Panc1 (cell line): Measurements from ENCODE around the gene LYSMD2. TPM values are rescaled to one million over a fixed set of nuclear protein-coding genes. Genes with fewer than 3 reads are reported as not detected.
"Not testable (repeated sequence)": the region's sequence is repeated elsewhere in the genome, so short reads cannot be mapped to it uniquely, and the experiment has no call there.

Experiments
- ATAC-seq: fragments of 200-7000 bp; cut with Tn5 transposase; 2 replicates; pipeline ENCODE4 v1.9.1; 2020; ENCODE audit warnings: mild to moderate bottlenecking, moderate library complexity
- Bru-seq: library from RNA; stranded (reverse); fragments of 400-500 nt; gene quantifications from one replicate; lab custom pipeline; 2021; lab: Mats Ljungman, UMichigan
- BruChase-seq, 2 experiments: library from RNA; stranded (reverse); fragments of 400-500 nt; gene quantifications; one replicate each; lab custom pipeline; 2021; lab: Mats Ljungman, UMichigan
- BruUV-seq: library from RNA; stranded (reverse); fragments of 400-500 nt; replicated peaks from 2 replicates; lab custom pipeline; 2021; lab: Mats Ljungman, UMichigan
- CTCF ChIA-PET: fragments of 300-600 bp; sonication (Branson Sonifier 250); formaldehyde crosslinking; loops from one replicate; lab custom pipeline; 2022; ENCODE audit warnings: antibody characterized with exemption; lab: Charles Lee
- POLR2A ChIA-PET: fragments of 300-600 bp; sonication (Branson Sonifier 250); formaldehyde crosslinking; loops from one replicate; lab custom pipeline; 2022; ENCODE audit warnings: antibody characterized with exemption; lab: Charles Lee
- DNase-seq: peaks from one replicate; pipeline ENCODE4 v3.0.0-alpha.2; 2010; ENCODE audit warnings: low read depth, low spot score
- H3K27ac ChIP-seq: 2 replicates; pipeline ENCODE4 v1.5.1; 2011; ENCODE audit warnings: mild to moderate bottlenecking, low read length, inconsistent platforms
- H3K27me3 ChIP-seq: fragments of 200-500 bp; sonication (Bioruptor generic); 2 replicates; pipeline ENCODE4 v1.6.0; 2014; ENCODE audit warnings: low read length, inconsistent platforms; ENCODE audit not compliant: control insufficient read depth, insufficient read depth
- H3K36me3 ChIP-seq: fragments of 200-500 bp; sonication (Bioruptor generic); 2 replicates; pipeline ENCODE4 v1.5.1; 2014; ENCODE audit warnings: inconsistent platforms, mild to moderate bottlenecking, low read length, moderate library complexity; ENCODE audit not compliant: control insufficient read depth, insufficient read depth
- H3K4me1 ChIP-seq: 2 replicates; pipeline ENCODE4 v1.5.1; 2011; ENCODE audit warnings: inconsistent platforms, mild to moderate bottlenecking, low read length, moderate library complexity; ENCODE audit not compliant: control insufficient read depth, insufficient read depth
- H3K4me3 ChIP-seq, 2 experiments: 2 replicates each; pipeline ENCODE4 v1.5.1; 2011 to 2012; ENCODE audit warnings: low read depth in 2 of 2, low read length in 2 of 2, mild to moderate bottlenecking in 2 of 2, inconsistent platforms in 1 of 2, moderate library complexity in 1 of 2
- H3K9me3 ChIP-seq: fragments of 200-500 bp; sonication (Bioruptor generic); 2 replicates; pipeline ENCODE4 v1.5.1; 2014; ENCODE audit warnings: low read depth, mild to moderate bottlenecking, inconsistent platforms, low read length, moderate library complexity; ENCODE audit not compliant: control insufficient read depth, insufficient read depth
- CTCF ChIP-seq: fragments of 450-650 bp; IDR thresholded peaks from 2 replicates; pipeline ENCODE4 v1.5.1; 2017; ENCODE audit warnings: mild to moderate bottlenecking
- POLR2AphosphoS5 ChIP-seq: IDR thresholded peaks from 2 replicates; pipeline ENCODE4 v1.6.1; 2012; ENCODE audit warnings: mild to moderate bottlenecking, low read depth, low read length, moderate library complexity
- SIN3A ChIP-seq: IDR thresholded peaks from 2 replicates; pipeline ENCODE4 v1.6.1; 2012; ENCODE audit warnings: low read depth, mild to moderate bottlenecking, low read length, moderate library complexity, borderline replicate concordance; ENCODE audit not compliant: insufficient read depth
- TCF7L2 ChIP-seq: IDR thresholded peaks from 2 replicates; pipeline ENCODE4 v1.6.1; 2011; ENCODE audit warnings: mild to moderate bottlenecking, low read depth, low read length, inconsistent platforms
- in situ Hi-C: cut with HindIII; loops from 2 replicates; pipeline ENCODE4 v1.10.0; 2016; ENCODE audit warnings: low sequenced_read_pairs, low pct_unique_long_range_greater_than_20kb
- intact Hi-C: fragments of 100-400 bp; cut with micrococcal nuclease; formaldehyde crosslinking; loops from one replicate; pipeline ENCODE4 v1.10.0; 2022; ENCODE audit not compliant: unreplicated experiment
- long read RNA-seq: library from polyadenylated mRNA; unstranded; transcript quantifications from one replicate; pipeline ENCODE4 v2.0.0, GENCODE V29; 2021; ENCODE audit not compliant: unreplicated experiment
- polyA plus RNA-seq: library from polyadenylated mRNA; unstranded; fragments of >200 nt; gene quantifications from one replicate; pipeline ENCODE4 v1.2.1, GENCODE V29; 2012; ENCODE audit warnings: missing spikeins; ENCODE audit not compliant: insufficient read length
- total RNA-seq: library from RNA; stranded (reverse); gene quantifications from one replicate; pipeline ENCODE4 v1.2.1, GENCODE V29; 2021; ENCODE audit not compliant: unreplicated experiment
- TF ChIP-seq, protein P1 (sequence below), 2 experiments: IDR thresholded peaks; 2 replicates each; pipeline ENCODE4 v1.6.1; 2011 to 2012; ENCODE audit warnings: low read depth in 2 of 2, control low read depth in 1 of 2, low read length in 1 of 2, mild to moderate bottlenecking in 1 of 2, moderate library complexity in 1 of 2; ENCODE audit not compliant: insufficient read depth in 1 of 2

Gene LYSMD2, protein sequence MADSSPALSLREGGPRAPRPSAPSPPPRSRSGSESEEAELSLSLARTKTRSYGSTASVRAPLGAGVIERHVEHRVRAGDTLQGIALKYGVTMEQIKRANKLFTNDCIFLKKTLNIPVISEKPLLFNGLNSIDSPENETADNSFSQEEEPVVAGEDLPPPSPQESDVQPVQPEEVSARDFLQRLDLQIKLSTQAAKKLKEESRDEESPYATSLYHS
- total RNA-seq = 17.2 TPM
- polyA plus RNA-seq = 9.5 TPM
- percentile 54 among the genes with signal in this experiment for Bru-seq, nascent RNA
- percentile 45 among the genes with signal in this experiment for BruChase-seq, experiment 1, labeled RNA remaining after a 2-hour chase
- percentile 52 among the genes with signal in this experiment for BruChase-seq, experiment 2, labeled RNA remaining after a 6-hour chase
- long read RNA-seq, transcript LYSMD2-201 (3 exons, 1,759 nt) = major isoform, 25 of 26 reads
- long read RNA-seq, partial matches to known transcripts = 0 of 26 reads
- long read RNA-seq, other reads (novel, unspliced or antisense) = 1 of 26 reads

- ChIA-PET CTCF (interaction anchor here (0.6 kb wide), 2 partner anchors 42 to 533 kb away, joined by 3 read pairs; no protein-coding TSS in a partner anchor), POLR2A (interaction anchor here (0.6 to 0.7 kb wide), 2 partner anchors 35 to 81 kb away, joined by 3 read pairs; no protein-coding TSS in a partner anchor)
- peaks cover 12% of the 10 kb centered on the region for H3K4me1 ChIP-seq
- DNase-seq (no peak), ATAC-seq (peak; percentile 92)
- peak within 1 kb of the TSS; percentile 71 for H3K27ac ChIP-seq
- no peaks in the 10 kb centered on the region for H3K27me3 ChIP-seq
- intact Hi-C loops = loop anchor here (1.0 kb wide), 1 partner anchor 39 kb away; no protein-coding TSS in a partner anchor
- 0 out of 2 replicates have a peak, but pooled peaks have one; percentile 27 for TF ChIP-seq SIN3A
- TF ChIP-seq POLR2AphosphoS5 = no peak
- H3K9me3 ChIP-seq = no peaks in the 10 kb centered on the region
- H3K36me3 ChIP-seq = no peaks in the 10 kb centered on the region
- BruUV-seq = no TSS peak
- H3K4me3 ChIP-seq = peak within 1 kb of the TSS; percentile 62 to 79
- in situ Hi-C loops = no loop called here
These were observed at the start of gene LYSMD2 for GRCh38 chr15:51737522-51738305. TSS of gene LYSMD2 (minus strand) at chr15:51737655. CDS start at chr15:51737622, 33 bp downstream.

DNA sequence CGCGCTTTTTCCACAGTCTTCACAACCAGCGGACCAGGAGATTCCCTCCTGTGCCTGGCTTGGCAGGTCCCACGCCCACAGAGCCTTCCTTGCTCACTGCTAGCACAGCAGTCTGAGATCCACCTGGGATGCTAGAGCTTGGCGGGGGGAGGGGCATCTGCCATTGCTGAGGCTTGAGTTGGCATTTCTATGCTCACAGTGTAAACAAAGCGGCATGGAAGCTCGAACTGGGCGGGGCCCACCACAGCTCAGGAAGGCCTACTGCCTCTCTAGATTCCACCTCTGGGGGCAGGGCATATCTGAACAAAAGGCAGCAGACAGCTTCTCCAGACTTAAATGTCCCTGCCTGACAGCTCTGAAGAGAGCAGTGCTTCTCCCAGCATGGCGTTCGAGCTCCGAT is 49.7 kb upstream of the LYSMD2 start:
- intact Hi-C loops, ATAC-seq, DNase-seq, H3K27ac ChIP-seq, BruUV-seq, POLR2A ChIA-PET, H3K4me1 ChIP-seq, in situ Hi-C loops, H3K36me3 ChIP-seq, H3K4me3 ChIP-seq, H3K9me3 ChIP-seq, CTCF ChIA-PET, H3K27me3 ChIP-seq: not testable (repeated sequence)

- no TSS peak for BruUV-seq
- intact Hi-C loops = no loop called here
- Histone ChIP-seq H3K27ac (no peak overlapping the region), H3K4me3 (no peak overlapping the region), H3K36me3 (no peaks in the 10 kb centered on the region), H3K27me3 (no peaks in the 10 kb centered on the region), H3K4me1 (no peaks in the 10 kb centered on the region), H3K9me3 (no peaks in the 10 kb centered on the region; the same call in 1 of the 2 replicates)
- DNase-seq (no peak), ATAC-seq (no peak)
- in situ Hi-C loops = no loop called here
- TF ChIP-seq TCF7L2 (no peak), POLR2AphosphoS5 (no peak), CTCF (no peak), SIN3A (no peak)
- TF ChIP-seq, protein P1, sequence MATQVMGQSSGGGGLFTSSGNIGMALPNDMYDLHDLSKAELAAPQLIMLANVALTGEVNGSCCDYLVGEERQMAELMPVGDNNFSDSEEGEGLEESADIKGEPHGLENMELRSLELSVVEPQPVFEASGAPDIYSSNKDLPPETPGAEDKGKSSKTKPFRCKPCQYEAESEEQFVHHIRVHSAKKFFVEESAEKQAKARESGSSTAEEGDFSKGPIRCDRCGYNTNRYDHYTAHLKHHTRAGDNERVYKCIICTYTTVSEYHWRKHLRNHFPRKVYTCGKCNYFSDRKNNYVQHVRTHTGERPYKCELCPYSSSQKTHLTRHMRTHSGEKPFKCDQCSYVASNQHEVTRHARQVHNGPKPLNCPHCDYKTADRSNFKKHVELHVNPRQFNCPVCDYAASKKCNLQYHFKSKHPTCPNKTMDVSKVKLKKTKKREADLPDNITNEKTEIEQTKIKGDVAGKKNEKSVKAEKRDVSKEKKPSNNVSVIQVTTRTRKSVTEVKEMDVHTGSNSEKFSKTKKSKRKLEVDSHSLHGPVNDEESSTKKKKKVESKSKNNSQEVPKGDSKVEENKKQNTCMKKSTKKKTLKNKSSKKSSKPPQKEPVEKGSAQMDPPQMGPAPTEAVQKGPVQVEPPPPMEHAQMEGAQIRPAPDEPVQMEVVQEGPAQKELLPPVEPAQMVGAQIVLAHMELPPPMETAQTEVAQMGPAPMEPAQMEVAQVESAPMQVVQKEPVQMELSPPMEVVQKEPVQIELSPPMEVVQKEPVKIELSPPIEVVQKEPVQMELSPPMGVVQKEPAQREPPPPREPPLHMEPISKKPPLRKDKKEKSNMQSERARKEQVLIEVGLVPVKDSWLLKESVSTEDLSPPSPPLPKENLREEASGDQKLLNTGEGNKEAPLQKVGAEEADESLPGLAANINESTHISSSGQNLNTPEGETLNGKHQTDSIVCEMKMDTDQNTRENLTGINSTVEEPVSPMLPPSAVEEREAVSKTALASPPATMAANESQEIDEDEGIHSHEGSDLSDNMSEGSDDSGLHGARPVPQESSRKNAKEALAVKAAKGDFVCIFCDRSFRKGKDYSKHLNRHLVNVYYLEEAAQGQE (IDR thresholded peaks at IDR 0.05; ENCODE audit: insufficient read depth in 1 of 2, low read depth in 2 of 2, low read length in 1 of 2) = no peak
- CTCF ChIA-PET = no interaction called here
- POLR2A ChIA-PET = interaction anchor here (0.5 kb wide), 1 partner anchor 245 kb away, joined by 4 read pairs; no protein-coding TSS in a partner anchor
These were observed 46.5 kb upstream of the LYSMD2 start for GRCh38 chr15:51783967-51784366.
